IPS-20b (cell line): Measurements from ENCODE around the gene ADARB2.
"Not testable (repeated sequence)": the region's sequence is repeated elsewhere in the genome, so short reads cannot be mapped to it uniquely, and the experiment has no call there.

Experiments used
- H3K27ac ChIP-seq: one replicate; pipeline ENCODE4 v1.5.1; 2013; ENCODE audit warnings: low read length
- H3K27me3 ChIP-seq: 2 replicates; pipeline ENCODE4 v1.6.1; 2013; ENCODE audit warnings: mild to moderate bottlenecking, low read length, inconsistent platforms; ENCODE audit not compliant: insufficient read depth
- H3K36me3 ChIP-seq: 2 replicates; pipeline ENCODE4 v1.6.1; 2013; ENCODE audit warnings: low read depth, mild to moderate bottlenecking, inconsistent platforms, low read length, moderate library complexity; ENCODE audit not compliant: insufficient read depth
- H3K4me1 ChIP-seq: 2 replicates; pipeline ENCODE4 v1.6.1; 2013; ENCODE audit warnings: mild to moderate bottlenecking, control low read depth, inconsistent platforms, low read length, moderate library complexity; ENCODE audit not compliant: insufficient read depth
- H3K4me3 ChIP-seq: 2 replicates; pipeline ENCODE4 v1.5.1; 2013; ENCODE audit warnings: mild to moderate bottlenecking, low read length, inconsistent platforms
- H3K9ac ChIP-seq: 2 replicates; pipeline ENCODE4 v1.6.1; 2013; ENCODE audit warnings: low read depth, mild to moderate bottlenecking, inconsistent platforms, low read length, moderate library complexity
- H3K9me3 ChIP-seq: 2 replicates; pipeline ENCODE4 v1.6.1; 2013; ENCODE audit warnings: mild to moderate bottlenecking, low read depth, low read length, inconsistent platforms; ENCODE audit not compliant: insufficient read depth

The ADARB2 gene

GRCh38 chr10:1219874-1220273 lies 517.5 kb downstream of the ADARB2 start:
- not testable (repeated sequence) for H3K36me3 ChIP-seq, H3K27ac ChIP-seq, H3K9ac ChIP-seq, H3K4me1 ChIP-seq, H3K4me3 ChIP-seq, H3K27me3 ChIP-seq, H3K9me3 ChIP-seq

DNA sequence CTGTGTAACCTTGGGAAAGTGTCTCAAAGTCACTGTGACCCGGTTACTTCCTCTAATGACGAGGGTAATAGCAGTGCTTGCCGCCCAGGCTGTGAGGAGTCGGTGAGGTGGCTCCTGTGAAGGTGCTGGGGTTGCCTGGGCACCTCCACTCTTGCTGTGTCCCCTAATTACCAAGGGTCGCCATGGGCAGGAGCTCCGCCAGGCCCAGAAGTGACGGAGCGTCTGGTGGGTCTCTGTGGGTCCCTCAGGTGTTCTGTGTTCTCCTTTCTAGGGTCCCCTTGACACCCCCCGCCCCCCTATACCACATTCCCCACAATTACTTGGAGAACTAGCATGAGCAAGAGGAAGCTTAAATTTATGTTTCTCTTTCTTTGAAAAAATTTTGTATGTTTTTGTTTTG lies 519.7 kb downstream of the ADARB2 start:
- no peaks in the 10 kb centered on the region for H3K36me3 ChIP-seq
- H3K27ac ChIP-seq = no peak overlapping the region
- no peak overlapping the region for H3K4me3 ChIP-seq
- no peaks in the 10 kb centered on the region for H3K4me1 ChIP-seq
- no peaks in the 10 kb centered on the region for H3K27me3 ChIP-seq
- H3K9me3 ChIP-seq = no peaks in the 10 kb centered on the region
- no peak overlapping the region for H3K9ac ChIP-seq

DNA sequence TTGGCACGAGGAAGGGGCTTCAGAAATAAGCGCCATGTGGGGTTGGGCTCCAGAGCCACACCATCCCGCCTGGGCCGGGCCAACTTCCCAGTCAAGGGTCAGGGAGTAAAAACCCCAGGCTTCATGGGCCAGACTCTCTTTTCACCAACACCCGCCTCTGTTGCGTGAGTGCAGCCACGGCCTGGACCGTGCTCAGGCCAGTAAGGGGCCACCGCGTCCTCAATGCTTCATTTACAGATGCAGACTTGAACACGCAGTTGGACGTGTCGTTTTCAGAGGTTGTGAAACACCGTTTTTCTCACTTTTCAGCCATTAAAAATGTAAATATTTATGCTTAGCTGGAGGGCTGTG lies 520.1 kb downstream of the ADARB2 start:
- Histone ChIP-seq H3K9ac (no peak overlapping the region), H3K4me1 (no peaks in the 10 kb centered on the region), H3K27ac (no peak overlapping the region), H3K27me3 (no peaks in the 10 kb centered on the region), H3K9me3 (no peaks in the 10 kb centered on the region), H3K36me3 (no peaks in the 10 kb centered on the region), H3K4me3 (no peak overlapping the region)

DNA sequence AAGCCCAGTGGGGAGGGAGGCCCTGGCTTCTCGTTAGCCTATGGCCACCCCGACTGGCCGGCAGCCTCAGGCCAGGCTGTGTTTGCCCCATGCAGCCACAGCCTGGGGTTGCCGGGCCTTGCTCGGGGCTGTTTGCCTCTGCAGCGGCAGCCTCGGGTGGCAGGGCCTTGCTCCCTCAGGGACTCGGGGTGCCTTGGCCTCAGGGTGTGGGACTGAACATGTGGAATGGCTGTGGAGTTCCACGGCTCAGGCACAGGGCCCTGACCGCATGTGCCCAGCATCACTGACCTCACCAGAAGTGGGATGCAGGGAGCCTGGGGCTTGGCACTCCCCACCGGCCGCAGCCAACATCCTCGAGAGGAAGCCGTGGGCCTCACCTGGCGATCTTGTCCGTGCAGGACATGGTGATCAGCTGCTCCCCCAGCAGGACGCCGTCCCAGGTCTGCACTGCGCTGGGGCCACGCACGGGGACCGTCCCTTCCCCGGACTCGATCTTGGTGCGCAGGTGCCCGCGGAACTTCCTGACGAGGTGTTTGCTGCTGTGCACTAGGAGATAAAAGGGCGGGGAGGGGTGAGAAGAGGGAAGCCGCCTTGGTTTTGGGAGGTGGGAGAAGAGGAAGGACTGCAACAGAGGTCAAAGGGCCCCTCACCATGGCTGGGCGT lies 520.6 kb downstream of the ADARB2 start:
- Histone ChIP-seq H3K9me3 (no peaks in the 10 kb centered on the region), H3K9ac (no peak overlapping the region), H3K27me3 (no peaks in the 10 kb centered on the region), H3K4me3 (no peak overlapping the region), H3K4me1 (no peaks in the 10 kb centered on the region), H3K27ac (no peak overlapping the region), H3K36me3 (no peaks in the 10 kb centered on the region)

DNA sequence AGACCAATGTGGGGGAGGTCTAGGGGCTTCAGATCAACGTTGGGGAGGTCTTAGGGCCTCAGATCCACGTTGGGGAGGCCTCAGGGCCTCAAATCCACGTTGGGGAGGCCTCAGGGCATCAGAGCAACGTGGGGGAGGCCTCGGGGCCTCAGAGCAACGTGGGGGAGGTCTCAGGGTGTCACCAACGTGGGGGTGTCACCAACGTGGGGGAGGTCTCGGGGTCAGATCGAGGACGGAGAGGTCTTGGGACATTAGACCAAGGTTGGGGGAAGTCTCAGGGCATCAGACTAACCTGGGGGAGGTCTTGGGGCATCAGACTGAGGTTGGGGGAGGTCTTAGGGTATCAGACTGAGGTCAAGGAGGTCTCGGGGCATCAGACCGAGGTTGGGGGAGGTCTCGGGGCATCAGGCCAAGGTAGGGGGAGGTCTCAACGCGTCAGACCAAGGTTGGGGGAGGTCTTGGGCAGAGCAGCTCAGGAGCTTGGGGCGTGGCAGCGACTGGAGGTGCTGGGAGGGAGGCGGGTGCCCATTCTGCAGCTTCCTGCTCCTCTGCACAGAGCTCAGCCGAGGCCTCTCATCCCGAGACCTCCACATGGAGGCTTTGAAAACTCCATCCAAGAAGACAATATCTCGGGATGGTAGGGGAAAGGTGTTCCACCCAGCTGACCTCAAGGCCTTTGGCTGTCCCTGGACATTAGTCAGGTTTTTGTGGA lies 521.3 kb downstream of the ADARB2 start:
- Histone ChIP-seq H3K9ac (no peak overlapping the region), H3K9me3 (no peaks in the 10 kb centered on the region), H3K4me1 (no peaks in the 10 kb centered on the region), H3K27me3 (no peaks in the 10 kb centered on the region), H3K36me3 (no peaks in the 10 kb centered on the region), H3K4me3 (no peak overlapping the region), H3K27ac (no peak overlapping the region)

- no peaks in the 10 kb centered on the region for H3K36me3 ChIP-seq
- H3K27ac ChIP-seq = no peak overlapping the region
- H3K27me3 ChIP-seq = no peaks in the 10 kb centered on the region
- H3K4me3 ChIP-seq = no peak overlapping the region
- no peak overlapping the region for H3K9ac ChIP-seq
- no peaks in the 10 kb centered on the region for H3K9me3 ChIP-seq
- no peaks in the 10 kb centered on the region for H3K4me1 ChIP-seq
Observed at GRCh38 chr10:1214882-1215540, 522.3 kb downstream of the ADARB2 start.

DNA sequence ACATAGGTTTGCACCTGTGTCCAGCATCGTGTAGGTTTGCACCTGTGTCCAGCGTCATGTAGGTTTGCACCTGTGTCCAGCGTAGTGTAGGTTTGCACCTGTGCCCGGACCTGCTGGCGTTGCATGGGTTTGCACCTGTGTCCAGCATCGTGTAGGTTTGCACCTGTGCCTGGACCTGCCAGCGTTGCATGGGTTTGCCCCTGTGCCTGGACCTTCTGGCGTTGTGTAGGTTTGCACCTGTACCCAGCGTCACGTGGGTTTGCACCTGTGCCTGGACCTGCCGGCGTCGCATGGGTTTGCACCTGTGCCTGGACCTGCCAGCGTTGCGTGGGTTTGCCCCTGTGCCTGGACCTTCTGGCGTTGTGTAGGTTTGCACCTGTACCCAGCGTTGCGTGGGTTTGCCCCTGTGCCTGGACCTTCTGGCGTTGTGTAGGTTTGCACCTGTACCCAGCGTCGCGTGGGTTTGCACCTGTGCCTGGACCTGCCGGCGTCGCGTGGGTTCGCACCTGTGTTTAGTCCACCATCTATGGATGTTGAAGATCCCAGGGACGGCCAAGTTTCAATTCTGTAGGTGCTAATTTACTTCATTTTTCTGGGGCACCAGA lies 523.2 kb downstream of the ADARB2 start:
- Histone ChIP-seq H3K27me3 (no peaks in the 10 kb centered on the region), H3K9me3 (no peaks in the 10 kb centered on the region), H3K9ac (no peak overlapping the region), H3K36me3 (no peaks in the 10 kb centered on the region), H3K27ac (no peak overlapping the region), H3K4me3 (no peak overlapping the region), H3K4me1 (no peaks in the 10 kb centered on the region)

- H3K27ac ChIP-seq = no peak overlapping the region
- H3K4me1 ChIP-seq = no peaks in the 10 kb centered on the region
- no peak overlapping the region for H3K9ac ChIP-seq
- no peak overlapping the region for H3K4me3 ChIP-seq
- H3K27me3 ChIP-seq = no peaks in the 10 kb centered on the region
- H3K9me3 ChIP-seq = no peaks in the 10 kb centered on the region
- H3K36me3 ChIP-seq = no peaks in the 10 kb centered on the region
Observed at GRCh38 chr10:1213252-1214070, 523.9 kb downstream of the ADARB2 start.

GRCh38 chr10:1212571-1213141 lies 524.7 kb downstream of the ADARB2 start:
- Histone ChIP-seq H3K4me1 (no peaks in the 10 kb centered on the region), H3K27ac (no peak overlapping the region), H3K4me3 (no peak overlapping the region), H3K36me3 (no peaks in the 10 kb centered on the region), H3K27me3 (no peaks in the 10 kb centered on the region), H3K9me3 (no peaks in the 10 kb centered on the region), H3K9ac (no peak overlapping the region)

GRCh38 chr10:1211844-1212570 lies 525.3 kb downstream of the ADARB2 start:
- no peaks in the 10 kb centered on the region for H3K27me3 ChIP-seq

GRCh38 chr10:1210667-1211066 lies 526.7 kb downstream of the ADARB2 start:
- Histone ChIP-seq H3K4me3 (no peak overlapping the region), H3K27me3 (no peaks in the 10 kb centered on the region), H3K36me3 (no peaks in the 10 kb centered on the region), H3K9ac (no peak overlapping the region), H3K27ac (no peak overlapping the region), H3K4me1 (no peaks in the 10 kb centered on the region), H3K9me3 (no peaks in the 10 kb centered on the region)

More at GRCh38 chr10:1211844-1212570, 525.3 kb downstream of the ADARB2 start:
- Histone ChIP-seq H3K36me3 (no peaks in the 10 kb centered on the region), H3K27ac (no peak overlapping the region), H3K9ac (no peak overlapping the region), H3K4me3 (no peak overlapping the region), H3K9me3 (no peaks in the 10 kb centered on the region), H3K4me1 (no peaks in the 10 kb centered on the region)
